Activated CD4-positive, alpha-beta T cell treated with anti-CD3 and anti-CD28 coated beads, Interleukin-2, amount 50 U/mL, for 24 hours (primary cell): ENCODE results near the gene CMIP.

ENCODE experiments used
- DNase-seq, 2 donors: peaks; one replicate each; pipeline ENCODE4 v3.0.0-alpha.2; 2020; ENCODE audit warnings: low read depth in 1 of 2, low spot score in 1 of 2

Gene CMIP

GRCh38 chr16:81615833-81616232 lies 171.2 kb downstream of the CMIP start:
- no peak for DNase-seq

- DNase-seq = peak; percentile 19 to 55
These were observed 171.9 kb downstream of the CMIP start for GRCh38 chr16:81616321-81617020.

- DNase-seq = no peak
These were observed 172.4 kb downstream of the CMIP start for GRCh38 chr16:81617021-81617346.

DNA sequence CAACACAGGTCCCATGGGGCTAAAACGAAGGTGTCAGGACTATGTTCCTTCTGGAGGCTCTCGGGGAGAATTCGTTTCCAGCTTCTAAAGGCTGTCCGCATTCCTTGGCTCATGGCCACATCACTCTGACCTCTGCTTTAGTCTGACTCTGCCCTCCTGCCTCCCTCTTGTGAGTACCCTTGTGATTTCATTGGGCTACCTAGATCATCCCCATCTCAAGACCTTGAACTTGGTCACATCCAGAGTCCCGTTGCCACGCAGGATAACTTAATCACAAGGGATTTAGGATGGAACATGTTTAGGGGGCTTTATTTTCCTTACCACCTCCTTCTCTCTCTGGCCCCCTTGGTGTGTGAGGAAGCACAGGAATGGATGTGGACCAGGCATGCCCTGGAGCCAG lies 173.6 kb downstream of the CMIP start:
- no peak for DNase-seq

- no peak for DNase-seq
These were observed 174.1 kb downstream of the CMIP start for GRCh38 chr16:81618661-81619060.

GRCh38 chr16:81620029-81620428 lies 175.4 kb downstream of the CMIP start:
- no peak for DNase-seq

DNA sequence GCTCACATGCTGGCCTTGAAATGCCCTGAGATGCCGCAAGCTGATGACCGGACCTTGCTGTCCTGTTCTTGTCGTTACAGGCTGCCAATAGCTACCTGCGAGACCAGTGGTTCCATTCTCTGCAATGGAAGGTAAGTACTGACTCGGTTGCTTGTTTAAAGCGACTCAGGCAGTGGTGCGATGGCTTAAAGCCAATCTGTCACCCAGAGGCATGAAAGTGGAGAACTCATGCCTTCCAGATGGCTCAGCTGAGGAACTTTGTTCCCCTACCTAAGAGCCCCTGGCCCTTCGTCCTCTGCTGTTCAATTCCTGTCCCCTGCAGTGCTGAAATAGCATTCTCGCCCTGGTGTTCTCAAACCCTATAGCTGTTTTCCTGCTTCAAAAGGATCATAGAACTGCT lies 176.2 kb downstream of the CMIP start:
- DNase-seq = no peak

- no peak for DNase-seq
These were observed 176.9 kb downstream of the CMIP start for GRCh38 chr16:81621496-81621895.

DNA sequence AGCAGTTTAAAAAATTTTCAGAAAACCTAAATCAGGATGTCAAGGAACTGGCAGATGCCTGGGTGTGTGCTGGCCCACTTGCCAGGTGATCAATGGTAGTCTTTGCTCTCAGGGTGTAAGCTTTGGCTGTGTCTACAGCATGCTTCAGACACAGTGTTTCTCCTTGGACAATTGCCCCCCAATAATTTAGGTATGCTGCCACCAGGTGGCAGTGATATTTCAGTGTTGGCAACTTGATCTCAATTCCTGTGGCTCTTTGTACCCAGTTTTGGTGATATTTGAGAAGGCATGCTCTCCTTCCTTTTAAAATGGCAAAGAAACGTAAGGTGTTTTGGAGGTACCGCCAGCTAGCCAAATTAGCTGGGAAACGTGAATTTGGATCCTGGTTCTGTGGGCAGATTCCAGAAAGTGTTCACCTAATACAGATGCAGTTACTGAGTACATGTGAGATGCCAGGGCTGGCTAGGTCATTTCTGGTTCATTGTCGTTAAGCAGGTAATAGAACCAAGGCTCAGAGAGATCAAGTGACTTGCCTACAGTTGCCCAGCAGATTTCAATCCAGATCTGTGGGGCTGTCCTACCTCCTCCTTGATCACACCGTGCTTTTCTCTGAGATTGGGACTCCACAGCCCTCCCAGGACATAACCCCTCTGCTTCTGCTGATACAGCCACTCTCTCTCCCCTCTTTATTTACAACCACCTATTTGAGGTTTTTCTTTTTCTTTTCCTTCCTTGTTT lies 178.9 kb downstream of the CMIP start:
- DNase-seq = peak; percentile 22 to 42

DNA sequence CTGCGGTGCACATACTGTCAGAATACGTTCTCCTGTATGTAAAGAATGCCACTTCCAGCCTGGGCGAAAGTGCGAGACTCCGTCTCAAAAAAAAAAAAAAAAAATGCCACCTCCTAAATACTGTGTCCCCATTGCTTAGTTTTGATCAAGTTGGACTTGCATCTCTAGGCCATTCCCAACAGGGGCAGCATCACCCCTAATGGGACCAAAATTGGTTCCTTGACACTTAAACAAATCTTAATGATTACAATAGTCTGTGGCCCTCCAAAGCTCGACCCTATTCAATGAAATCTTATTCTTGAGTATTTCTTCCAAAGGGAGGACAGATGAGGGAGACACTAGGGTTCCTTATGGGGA lies 179.8 kb downstream of the CMIP start:
- no peak for DNase-seq

- no peak for DNase-seq
These were observed 180.3 kb downstream of the CMIP start for GRCh38 chr16:81624760-81625543.

GRCh38 chr16:81625544-81626153 lies 181.0 kb downstream of the CMIP start:
- no peak for DNase-seq

DNA sequence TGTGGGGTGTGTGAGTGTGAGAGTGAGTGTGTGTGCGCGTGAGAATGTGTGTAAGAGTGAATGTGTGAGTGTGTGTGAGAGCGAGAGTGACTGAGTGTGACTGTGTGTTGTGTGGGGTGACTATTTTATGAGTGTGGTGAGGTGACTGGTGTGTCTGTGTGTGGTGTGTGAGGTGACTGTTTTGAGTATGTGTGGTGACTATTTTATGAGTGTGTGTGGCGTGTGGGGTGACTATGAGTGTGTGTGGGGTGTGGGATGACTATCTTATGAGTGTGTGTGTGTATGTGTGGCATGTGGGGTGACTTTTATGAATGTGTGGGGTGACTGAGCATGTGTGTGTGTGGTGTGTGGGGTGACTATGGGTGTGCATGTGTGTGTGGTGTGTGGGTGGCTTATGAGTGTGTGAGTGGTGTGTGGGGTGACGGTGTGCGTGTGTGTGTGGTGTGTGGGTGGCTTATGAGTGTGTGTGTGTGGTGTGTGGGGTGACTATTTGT lies 181.6 kb downstream of the CMIP start:
- DNase-seq = no peak

- DNase-seq = no peak
These were observed 182.4 kb downstream of the CMIP start for GRCh38 chr16:81627024-81627423.

DNA sequence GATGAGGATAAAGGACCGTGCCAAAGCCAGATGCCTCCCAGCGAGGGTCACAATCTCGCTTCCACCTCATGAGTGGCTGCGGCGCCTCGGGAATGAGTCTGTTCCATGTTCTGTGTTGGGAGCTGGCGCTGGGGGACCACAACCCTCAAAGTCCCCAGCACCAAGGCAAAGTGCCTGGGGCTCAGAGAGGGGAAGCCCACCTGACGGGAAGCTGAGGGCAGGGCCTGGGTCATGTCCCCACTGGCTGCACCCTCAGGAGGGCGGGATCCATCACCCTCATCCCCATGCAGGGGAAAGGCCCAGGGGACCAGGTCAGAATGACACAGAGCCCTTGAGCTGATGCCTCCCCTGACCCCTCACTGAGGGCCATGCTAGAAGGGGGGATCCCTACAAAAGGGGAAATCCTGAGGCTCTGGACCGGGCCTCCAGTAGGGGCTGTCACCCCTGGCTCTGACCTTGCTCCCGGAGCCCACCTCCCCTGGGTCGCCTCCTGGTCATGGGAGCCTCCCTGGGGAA lies 183.2 kb downstream of the CMIP start:
- no peak for DNase-seq

DNA sequence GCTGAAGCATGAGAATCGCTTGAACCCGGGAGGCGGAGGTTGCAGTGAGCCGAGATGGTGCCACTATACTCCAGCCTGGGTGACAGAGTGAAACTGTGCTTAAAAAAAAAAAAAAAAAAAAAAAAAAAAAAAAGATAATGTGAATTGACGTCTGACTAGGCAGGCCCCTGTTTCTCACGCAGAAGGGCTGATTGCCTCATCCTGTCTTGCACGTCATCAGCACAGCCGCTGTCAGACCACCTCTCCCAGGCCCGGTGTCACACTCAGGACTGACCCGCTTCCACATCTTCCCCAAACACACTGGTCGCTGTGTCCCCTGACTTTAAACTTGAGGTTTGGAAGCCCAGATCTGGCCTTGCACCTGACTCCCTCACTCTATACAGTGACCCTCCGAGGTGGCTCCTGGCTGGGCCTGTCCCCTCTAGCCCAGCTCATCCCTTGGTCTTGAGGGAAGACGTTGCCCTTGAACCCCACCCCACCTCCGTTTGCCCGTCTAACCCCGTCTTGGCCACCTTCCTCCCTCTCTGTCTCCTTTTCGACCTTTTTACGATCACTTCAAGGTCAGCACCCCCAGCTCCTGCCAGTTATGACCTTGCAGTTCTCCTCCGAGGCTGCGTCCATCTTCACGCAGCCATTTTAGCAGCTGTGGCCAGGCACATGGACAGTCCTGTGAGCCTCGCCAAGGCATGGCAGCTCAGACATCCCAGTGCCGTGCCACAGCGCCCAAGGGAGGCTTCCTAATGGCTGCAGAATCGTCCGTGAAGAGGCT lies 184.6 kb downstream of the CMIP start:
- DNase-seq = no peak

GRCh38 chr16:81629896-81630634 lies 185.5 kb downstream of the CMIP start:
- DNase-seq = no peak

GRCh38 chr16:81630635-81631031 lies 186.0 kb downstream of the CMIP start:
- no peak for DNase-seq

DNA sequence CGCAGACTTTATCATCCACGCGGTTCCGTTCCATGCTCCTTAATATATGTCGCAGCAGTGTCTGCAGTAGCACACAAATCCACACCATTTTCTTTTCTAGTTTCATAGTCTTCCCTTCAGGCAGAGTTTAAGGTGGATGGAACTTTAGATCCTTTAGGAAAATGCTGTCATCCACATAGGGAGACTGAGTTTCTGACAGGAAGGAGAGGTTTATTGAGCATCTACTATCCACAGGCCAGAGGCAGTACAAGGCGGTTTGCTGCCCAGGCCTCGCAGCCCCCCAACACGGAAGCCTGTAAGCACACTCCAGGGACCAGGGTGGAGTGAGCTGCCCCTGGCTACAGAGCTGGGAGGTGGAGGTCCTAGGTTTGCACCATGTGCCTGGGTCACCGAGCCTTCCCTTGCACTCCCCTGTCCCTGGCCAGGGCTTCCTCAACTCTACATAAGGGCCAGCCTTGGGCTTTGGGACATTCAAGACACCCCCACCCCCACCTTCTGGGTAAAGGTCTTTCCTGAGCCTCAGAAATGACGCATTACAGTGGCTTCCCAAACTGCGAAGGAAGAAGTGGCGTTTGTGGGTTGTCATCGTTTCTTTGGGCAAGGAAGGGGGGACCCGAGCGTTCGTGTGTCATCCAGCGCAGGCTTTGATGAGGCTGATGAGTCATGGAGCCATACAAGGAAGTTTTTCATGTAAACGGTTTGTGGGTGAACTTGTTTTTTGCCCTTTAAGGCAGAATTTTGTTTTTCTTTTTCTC lies 188.0 kb downstream of the CMIP start:
- DNase-seq = peak; percentile 46 to 75
